Fibroblast of lung (primary cell): ENCODE measurements around the gene HLA-A. TPM values are rescaled to one million over a fixed set of nuclear protein-coding genes. Genes with fewer than 3 reads are reported as not detected.

Source experiments
- DNase-seq, 2 donors: peaks; one replicate each; pipeline versions ENCODE4 v3.0.0 to v3.0.0-alpha.2; 2010; ENCODE audit warnings: low read depth in 2 of 2
- H2AFZ ChIP-seq: 2 replicates; pipeline ENCODE4 v1.5.1; 2012; ENCODE audit warnings: low read length, control low read depth, inconsistent platforms
- H3K27ac ChIP-seq: 2 replicates; pipeline ENCODE4 v1.5.1; 2011; ENCODE audit warnings: low read length, control low read depth; ENCODE audit not compliant: insufficient read depth
- H3K27me3 ChIP-seq: 2 replicates; pipeline ENCODE4 v1.5.1; 2011; ENCODE audit warnings: mild to moderate bottlenecking, low read length; ENCODE audit not compliant: control insufficient read depth, insufficient read depth
- H3K36me3 ChIP-seq: 2 replicates; pipeline ENCODE4 v1.5.1; 2011; ENCODE audit warnings: low read length; ENCODE audit not compliant: control insufficient read depth, insufficient read depth
- H3K4me1 ChIP-seq: 2 replicates; pipeline ENCODE4 v1.5.1; 2011; ENCODE audit warnings: low read length; ENCODE audit not compliant: control insufficient read depth, insufficient read depth; ENCODE audit errors: extremely low read depth
- H3K4me2 ChIP-seq: 2 replicates; pipeline ENCODE4 v1.5.1; 2011; ENCODE audit warnings: low read length, control low read depth; ENCODE audit not compliant: insufficient read depth; ENCODE audit errors: extremely low read depth
- H3K4me3 ChIP-seq, 4 experiments: fragments of 200-600 bp in 1 of 4; sonication (generic) in 1 of 4; replicated peaks in 1 of 4; 2 replicates each; pipeline ENCODE4 v1.5.1; 2011 to 2016; ENCODE audit warnings: low read length in 4 of 4, low read depth in 3 of 4, mild to moderate bottlenecking in 3 of 4, control low read depth in 2 of 4, inconsistent platforms in 1 of 4, mixed read lengths in 1 of 4; ENCODE audit not compliant: insufficient read depth in 1 of 4; ENCODE audit errors: control extremely low read depth in 1 of 4
- H3K79me2 ChIP-seq: 2 replicates; pipeline ENCODE4 v1.5.1; 2012; ENCODE audit warnings: mild to moderate bottlenecking, low read length, inconsistent platforms; ENCODE audit not compliant: control insufficient read depth, insufficient read depth
- H3K9ac ChIP-seq: 2 replicates; pipeline ENCODE4 v1.5.1; 2011; ENCODE audit warnings: mild to moderate bottlenecking, low read length, control low read depth; ENCODE audit not compliant: insufficient read depth
- H3K9me3 ChIP-seq: 2 replicates; pipeline ENCODE4 v1.5.1; 2012; ENCODE audit warnings: low read depth, low read length; ENCODE audit not compliant: control insufficient read depth, insufficient read depth
- H4K20me1 ChIP-seq: 2 replicates; pipeline ENCODE4 v1.5.1; 2011; ENCODE audit warnings: low read length; ENCODE audit not compliant: control insufficient read depth, insufficient read depth; ENCODE audit errors: extremely low read depth
- CTCF ChIP-seq, 2 donors: IDR thresholded peaks in 1 of 2; conservative IDR thresholded peaks in 1 of 2; 1 replicate in 1 of 2; 2 replicates in 1 of 2; pipeline ENCODE4 v1.5.1; 2011 to 2012; ENCODE audit warnings: low read length in 2 of 2, control low read depth in 1 of 2, inconsistent platforms in 1 of 2, low read depth in 1 of 2, mild to moderate bottlenecking in 1 of 2
- EZH2 ChIP-seq: IDR thresholded peaks from 2 replicates; pipeline ENCODE4 v1.5.1; 2012; ENCODE audit warnings: low read length, control low read depth, mild to moderate bottlenecking; ENCODE audit errors: missing control alignments
- polyA plus RNA-seq, 2 donors: library from polyadenylated mRNA; depleted of rRNA in 1 of 2; stranded (reverse) in 1 of 2; unstranded in 1 of 2; fragments of >200 nt; gene quantifications; 2 replicates each; pipeline ENCODE4 v1.2.1, GENCODE V29; 2011 to 2012; ENCODE audit warnings: missing spikeins in 1 of 2
- total RNA-seq: library from RNA; depleted of rRNA; stranded (reverse); fragments of >200 nt; gene quantifications from 2 replicates; pipeline ENCODE4 v1.2.1, GENCODE V29; 2014

Gene HLA-A
- total and polyA plus RNA-seq, 2 donors (not counting 1 experiment from before 2014, with no cell fraction given), result 272 to 666 TPM

GRCh38 chr6:29924287-29924686 is 18.0 kb upstream of the HLA-A start:
- Histone ChIP-seq H4K20me1 (no peaks in the 10 kb centered on the region), H2AFZ (no peak overlapping the region), H3K27me3 (no peaks in the 10 kb centered on the region), H3K4me1 (no peaks in the 10 kb centered on the region), H3K27ac (no peak overlapping the region), H3K36me3 (no peaks in the 10 kb centered on the region), H3K9ac (no peak overlapping the region), H3K4me2 (no peak overlapping the region), H3K4me3 (no peak overlapping the region), H3K9me3 (no peaks in the 10 kb centered on the region), H3K79me2 (no peaks in the 10 kb centered on the region)
- no peak for TF ChIP-seq CTCF (conservative IDR thresholded peaks at IDR 0.05 in 1 of 2, IDR thresholded peaks at IDR 0.05 in 1 of 2; ENCODE audit: low read depth in 1 of 2, low read length in 2 of 2)
- TF ChIP-seq EZH2, result no peak
- no peak for DNase-seq

- no peak for DNase-seq
- no peaks in the 10 kb centered on the region for H3K36me3 ChIP-seq
- no peaks in the 10 kb centered on the region for H3K4me1 ChIP-seq
- H3K27ac ChIP-seq, result no peak overlapping the region
- H4K20me1 ChIP-seq, result no peaks in the 10 kb centered on the region
- TF ChIP-seq EZH2 (no peak), CTCF (conservative IDR thresholded peaks at IDR 0.05 in 1 of 2, IDR thresholded peaks at IDR 0.05 in 1 of 2; ENCODE audit: low read depth in 1 of 2, low read length in 2 of 2) (no peak)
- no peaks in the 10 kb centered on the region for H3K9me3 ChIP-seq
- no peak overlapping the region for H2AFZ ChIP-seq
- H3K79me2 ChIP-seq, result no peaks in the 10 kb centered on the region
- no peak overlapping the region for H3K4me2 ChIP-seq
- no peaks in the 10 kb centered on the region for H3K27me3 ChIP-seq
- no peak overlapping the region for H3K9ac ChIP-seq
- H3K4me3 ChIP-seq, result no peak overlapping the region
These were observed 17.6 kb upstream of the HLA-A start for GRCh38 chr6:29924731-29925130.

GRCh38 chr6:29925321-29925720 is 17.0 kb upstream of the HLA-A start:
- Histone ChIP-seq H3K9me3 (no peaks in the 10 kb centered on the region), H4K20me1 (no peaks in the 10 kb centered on the region), H3K27me3 (no peaks in the 10 kb centered on the region), H2AFZ (no peak overlapping the region), H3K4me1 (no peaks in the 10 kb centered on the region), H3K9ac (no peak overlapping the region), H3K4me3 (no peak overlapping the region), H3K79me2 (no peaks in the 10 kb centered on the region), H3K4me2 (no peak overlapping the region), H3K36me3 (no peaks in the 10 kb centered on the region), H3K27ac (no peak overlapping the region)
- TF ChIP-seq EZH2, result no peak
- DNase-seq, result no peak
